H1 (cell line): ENCODE results near the gene TBX6. TPM values are rescaled to one million over a fixed set of nuclear protein-coding genes. Genes with fewer than 3 reads are reported as not detected.

Experiments
- CTCF ChIA-PET: fragments of 300-600 bp; sonication (Branson Sonifier 250); formaldehyde crosslinking; loops from one replicate; lab custom pipeline; 2021; ENCODE audit not compliant: partially characterized antibody; lab: Charles Lee
- POLR2A ChIA-PET: fragments of 300-600 bp; sonication (Branson Sonifier 250); formaldehyde crosslinking; loops from one replicate; lab custom pipeline; 2021; ENCODE audit warnings: inconsistent platforms; ENCODE audit not compliant: partially characterized antibody; lab: Charles Lee
- DNase-seq, 2 experiments: peaks; one replicate each; pipeline versions ENCODE4 v3.0.0 to v3.0.0-alpha.2; 2010 to 2022; ENCODE audit warnings: low spot score in 2 of 2, low read depth in 1 of 2, mixed read lengths in 1 of 2
- FAIRE-seq: peaks from 2 replicates; lab custom pipeline; 2011; peaks lifted over from hg19 to GRCh38; lab: Jason Lieb, UNC
- H2AFZ ChIP-seq: 2 replicates; pipeline ENCODE4 v1.8.1; 2012; ENCODE audit warnings: low read length, inconsistent platforms
- H2AK5ac ChIP-seq: 2 replicates; pipeline ENCODE4 v1.6.1; 2013; ENCODE audit warnings: low read depth, low read length
- H2BK120ac ChIP-seq: replicated peaks from 2 replicates; pipeline ENCODE3; 2013; ENCODE audit warnings: low read depth, low read length, inconsistent platforms
- H2BK12ac ChIP-seq: 2 replicates; pipeline ENCODE4 v1.6.1; 2013; ENCODE audit warnings: low read depth, low read length
- H2BK15ac ChIP-seq: 2 replicates; pipeline ENCODE4 v1.6.1; 2013; ENCODE audit warnings: low read length
- H2BK20ac ChIP-seq: 2 replicates; pipeline ENCODE4 v1.6.1; 2013; ENCODE audit warnings: low read length
- H2BK5ac ChIP-seq: 2 replicates; pipeline ENCODE4 v1.6.1; 2013; ENCODE audit warnings: low read depth, low read length
- H3K14ac ChIP-seq: 2 replicates; pipeline ENCODE4 v1.6.1; 2013; ENCODE audit warnings: inconsistent platforms; ENCODE audit not compliant: insufficient read length
- H3K18ac ChIP-seq: 2 replicates; pipeline ENCODE4 v1.6.1; 2013; ENCODE audit warnings: low read length; ENCODE audit errors: extremely low read depth
- H3K23ac ChIP-seq: 2 replicates; pipeline ENCODE4 v1.6.1; 2013; ENCODE audit warnings: inconsistent platforms; ENCODE audit not compliant: insufficient read length
- H3K23me2 ChIP-seq: 2 replicates; pipeline ENCODE4 v1.6.1; 2013; ENCODE audit warnings: low read depth, low read length
- H3K27ac ChIP-seq: 2 replicates; pipeline ENCODE4 v1.6.1; 2011; ENCODE audit warnings: low read depth, low read length, inconsistent platforms
- H3K27me3 ChIP-seq, 4 experiments: replicated peaks in 1 of 4; 1 replicate in 1 of 4; 2 replicates in 3 of 4; pipeline versions ENCODE4 v1.6.1 to v1.8.1; 2011 to 2013; ENCODE audit warnings: low read length in 3 of 4, mild to moderate bottlenecking in 3 of 4, inconsistent platforms in 2 of 4, mixed read lengths in 2 of 4, moderate library complexity in 1 of 4; ENCODE audit not compliant: control insufficient read depth in 3 of 4, insufficient read depth in 3 of 4; ENCODE audit errors: extremely low read depth in 1 of 4
- H3K36me3 ChIP-seq, 4 experiments: 2 replicates each; pipeline versions ENCODE4 v1.6.1 to v1.8.1; 2011 to 2013; ENCODE audit warnings: mild to moderate bottlenecking in 4 of 4, low read length in 3 of 4, moderate library complexity in 2 of 4, control low read depth in 1 of 4, inconsistent platforms in 1 of 4; ENCODE audit not compliant: insufficient read depth in 4 of 4, control insufficient read depth in 2 of 4
- H3K4ac ChIP-seq: replicated peaks from 2 replicates; pipeline ENCODE3; 2013; ENCODE audit warnings: low read length, low read depth, mixed read lengths, inconsistent platforms; ENCODE audit not compliant: insufficient read length
- H3K4me1 ChIP-seq, 4 experiments: replicated peaks in 1 of 4; 1 replicate in 1 of 4; 2 replicates in 3 of 4; pipeline versions ENCODE4 v1.6.1 to v1.8.1; 2011 to 2013; ENCODE audit warnings: low read length in 3 of 4, inconsistent platforms in 2 of 4, mixed read lengths in 1 of 4; ENCODE audit not compliant: insufficient read depth in 4 of 4, control insufficient read depth in 3 of 4
- H3K4me2 ChIP-seq, 2 experiments: 2 replicates each; pipeline versions ENCODE4 v1.6.1 to v1.8.1; 2011 to 2013; ENCODE audit warnings: low read depth in 2 of 2, low read length in 2 of 2, control low read depth in 1 of 2, inconsistent platforms in 1 of 2, mild to moderate bottlenecking in 1 of 2; ENCODE audit not compliant: insufficient read depth in 1 of 2
- H3K4me3 ChIP-seq, 4 experiments: fragments of 200-600, 300-600 bp in 1 of 4; sonication (generic), shearing (Covaris generic), sonication (Bioruptor Twin) in 1 of 4; 2 replicates each; pipeline versions ENCODE4 v1.5.1 to v1.8.1; 2011 to 2016; ENCODE audit warnings: low read length in 4 of 4, low read depth in 3 of 4, control low read depth in 2 of 4, inconsistent platforms in 2 of 4, mild to moderate bottlenecking in 2 of 4, mixed read lengths in 1 of 4, moderate library complexity in 1 of 4; ENCODE audit not compliant: insufficient read depth in 2 of 4; ENCODE audit errors: extremely low read depth in 1 of 4
- H3K56ac ChIP-seq: replicated peaks from 2 replicates; pipeline ENCODE3; 2013; ENCODE audit warnings: low read depth, mild to moderate bottlenecking, mixed read lengths, low read length, inconsistent platforms; ENCODE audit not compliant: insufficient read length
- H3K79me1 ChIP-seq: 2 replicates; pipeline ENCODE4 v1.6.1; 2013; ENCODE audit warnings: low read depth, low read length, control low read depth
- H3K79me2 ChIP-seq, 2 experiments: 2 replicates each; pipeline versions ENCODE4 v1.6.1 to v1.8.1; 2012 to 2013; ENCODE audit warnings: low read length in 2 of 2, mild to moderate bottlenecking in 2 of 2, inconsistent platforms in 1 of 2; ENCODE audit not compliant: insufficient read depth in 2 of 2, control insufficient read depth in 1 of 2
- H3K9ac ChIP-seq, 4 experiments: replicated peaks in 1 of 4; 1 replicate in 1 of 4; 2 replicates in 3 of 4; pipeline versions ENCODE4 v1.6.1 to v1.8.1; 2011 to 2013; ENCODE audit warnings: low read depth in 3 of 4, low read length in 3 of 4, control low read depth in 2 of 4, mild to moderate bottlenecking in 2 of 4, moderate library complexity in 2 of 4, inconsistent platforms in 1 of 4; ENCODE audit errors: extremely low read depth in 1 of 4
- H3K9me3 ChIP-seq, 2 experiments: 2 replicates each; pipeline versions ENCODE4 v1.6.1 to v1.8.1; 2012 to 2013; ENCODE audit warnings: mild to moderate bottlenecking in 2 of 2, moderate library complexity in 2 of 2, control low read depth in 1 of 2, inconsistent platforms in 1 of 2, low read depth in 1 of 2, low read length in 1 of 2, mixed read lengths in 1 of 2; ENCODE audit not compliant: insufficient read depth in 2 of 2
- H4K20me1 ChIP-seq, 2 experiments: replicated peaks in 1 of 2; 2 replicates each; pipeline versions ENCODE3 to v1.8.1; 2011 to 2013; ENCODE audit warnings: inconsistent platforms in 2 of 2, low read length in 2 of 2, mild to moderate bottlenecking in 1 of 2; ENCODE audit not compliant: insufficient read depth in 2 of 2, control insufficient read depth in 1 of 2
- H4K5ac ChIP-seq: 2 replicates; pipeline ENCODE4 v1.6.1; 2013; ENCODE audit warnings: low read length, low read depth, mixed read lengths, inconsistent platforms; ENCODE audit not compliant: insufficient read length
- H4K8ac ChIP-seq: 2 replicates; pipeline ENCODE4 v1.8.0; 2013; ENCODE audit warnings: mild to moderate bottlenecking, moderate library complexity, low read length, inconsistent platforms; ENCODE audit not compliant: insufficient read depth; ENCODE audit errors: extremely low read depth
- H4K91ac ChIP-seq: replicated peaks from 2 replicates; pipeline ENCODE3; 2013; ENCODE audit warnings: low read length, mixed read lengths, inconsistent platforms; ENCODE audit not compliant: insufficient read length
- WGBS, 2 experiments: shearing (Covaris generic) in 1 of 2; methylation state at CpG; one replicate each; pipeline versions ENCODE4 v1.1.6 to v1.1.7; 2013 to 2015; ENCODE audit warnings: low lambda C conversion rate in 2 of 2, mixed read lengths in 2 of 2, inconsistent platforms in 1 of 2, low coverage in 1 of 2, missing lambda C conversion rate in 1 of 2; ENCODE audit not compliant: insufficient replicate concordance in 2 of 2, insufficient coverage in 1 of 2, insufficient read length in 1 of 2; ENCODE audit errors: extremely low coverage in 1 of 2, missing lambda C conversion rate in 1 of 2; 5-methylcytosine and 5-hydroxymethylcytosine counted together
- polyA plus RNA-seq, 7 experiments: library from polyadenylated mRNA; depleted of rRNA in 3 of 7; stranded (reverse) in 5 of 7; unstranded in 2 of 7; fragments of >200 nt in 5 of 7; fragments of 200-250 nt in 2 of 7; gene quantifications; 1 replicate in 5 of 7; 2 replicates in 1 of 7; 4 replicates in 1 of 7; pipeline versions ENCODE4 v1.2.1 to v1.2.3, GENCODE V29; 2011 to 2013; ENCODE audit warnings: missing spikeins in 2 of 7, mixed read lengths in 2 of 7
- total RNA-seq: library from RNA; stranded (reverse); fragmentation: NEBNext Ultra II Directional; extraction: Animal tissue kit (Norgen Biotek cat#: 25700); gene quantifications from 2 replicates; pipeline ENCODE4 v1.2.1, GENCODE V29; 2021
- TF ChIP-seq, protein P1 (sequence below): IDR thresholded peaks from 2 replicates; pipeline ENCODE4 v1.6.1; 2012; ENCODE audit warnings: inconsistent platforms

TBX6 gene
- total and polyA plus RNA-seq, 2 of the 8 experiments (the other 6 are each of a cell fraction or from before 2014, with no cell fraction given): 2.2 to 2.8 TPM

DNA sequence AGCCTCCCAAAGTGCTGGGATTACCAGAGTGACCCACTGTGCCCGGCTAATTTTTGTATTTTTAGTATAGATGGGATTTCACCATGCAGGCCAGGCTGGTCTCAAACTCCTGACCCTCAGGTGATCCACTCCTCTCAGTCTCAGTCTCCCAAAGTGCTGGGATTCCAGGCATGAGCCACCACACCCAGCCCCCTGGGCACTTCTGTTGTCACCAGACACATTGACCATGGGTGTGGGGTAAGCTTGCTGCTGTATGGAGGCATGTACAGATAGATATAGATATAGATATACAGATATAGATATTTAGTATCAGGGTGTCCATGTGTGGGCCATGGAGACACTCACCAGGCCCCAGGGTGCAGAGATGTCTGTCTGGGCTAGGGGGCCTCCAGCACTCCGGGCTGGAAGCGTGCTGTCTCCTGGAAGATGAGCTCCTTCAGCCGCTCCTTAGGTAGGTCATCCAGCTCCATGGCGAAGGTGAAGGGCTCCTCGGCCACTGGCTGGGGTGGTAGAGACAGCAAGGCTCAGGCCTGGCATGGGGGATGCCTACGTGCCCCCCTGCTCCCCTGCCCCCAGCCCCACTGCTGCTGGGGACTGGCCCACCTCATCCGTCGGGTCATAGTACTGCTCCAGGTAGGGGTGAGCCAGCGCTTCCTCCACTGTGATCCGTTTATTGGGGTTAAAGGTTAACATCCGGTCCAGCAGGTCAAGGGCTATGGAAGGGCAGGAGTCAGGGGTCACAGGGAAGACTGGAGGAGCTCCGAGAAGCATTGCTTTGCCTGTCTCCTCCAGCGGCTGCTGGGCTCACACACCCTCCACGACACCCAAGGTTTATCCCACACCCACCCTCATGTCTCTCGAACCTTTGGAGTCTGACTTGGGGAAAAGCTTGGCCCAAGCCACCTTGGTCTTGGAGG lies 24.8 kb upstream of the TBX6 start:
- H3K23ac ChIP-seq: no peak overlapping the region
- no peak overlapping the region for H4K8ac ChIP-seq
- no peak for DNase-seq
- H3K9me3 ChIP-seq: no peaks in the 10 kb centered on the region
- H4K5ac ChIP-seq: no peak overlapping the region
- no peak overlapping the region for H3K27ac ChIP-seq
- peaks cover 0 to 3% of the 10 kb centered on the region in 2 experiments for H4K20me1 ChIP-seq
- TF ChIP-seq, protein P1, sequence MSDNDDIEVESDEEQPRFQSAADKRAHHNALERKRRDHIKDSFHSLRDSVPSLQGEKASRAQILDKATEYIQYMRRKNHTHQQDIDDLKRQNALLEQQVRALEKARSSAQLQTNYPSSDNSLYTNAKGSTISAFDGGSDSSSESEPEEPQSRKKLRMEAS: no peak
- no peak overlapping the region for H3K4me2 ChIP-seq
- no peaks in the 10 kb centered on the region for H3K79me1 ChIP-seq
- no peak overlapping the region for H2AK5ac ChIP-seq
- H3K4ac ChIP-seq: no peak overlapping the region
- no peak for FAIRE-seq
- peaks cover 0 to 4% (median 0%) of the 10 kb centered on the region in 4 experiments; a peak in 1 of 8 replicates for H3K36me3 ChIP-seq
- H2AFZ ChIP-seq: no peak overlapping the region
- no peak overlapping the region for H2BK120ac ChIP-seq
- no peak overlapping the region for H3K9ac ChIP-seq
- no peak overlapping the region for H2BK12ac ChIP-seq
- POLR2A ChIA-PET: interaction anchor here (0.7 to 16.3 kb wide), 5 partner anchors 14 to 67 kb away, joined by 3 to 169 read pairs (median 3); partner anchors contain the start of genes ALDOA, CORO1A, TBX6 and YPEL3
- no peaks in the 10 kb centered on the region for H3K79me2 ChIP-seq
- H2BK20ac ChIP-seq: no peak overlapping the region
- CTCF ChIA-PET: interaction anchor here (1.3 to 2.9 kb wide), 2 partner anchors 24 kb away, joined by 3 to 11 read pairs; partner anchors contain the start of gene TBX6
- H3K14ac ChIP-seq: no peak overlapping the region
- H3K18ac ChIP-seq: no peak overlapping the region
- H3K4me1 ChIP-seq: peaks cover 0 to 12% (median 6%) of the 10 kb centered on the region in 4 experiments; a peak in 5 of 7 replicates
- H3K4me3 ChIP-seq: no peak overlapping the region
- no peaks in the 10 kb centered on the region for H3K23me2 ChIP-seq
- no peak overlapping the region for H3K56ac ChIP-seq
- no peak overlapping the region for H4K91ac ChIP-seq
- no peak overlapping the region for H2BK5ac ChIP-seq
- no peak overlapping the region for H2BK15ac ChIP-seq
- 89% methylated on average over 15 of the region's 16 CpGs; no CpG with 5 or more reads in 1 of the 2 experiments for WGBS, 2 experiments
- no peaks in the 10 kb centered on the region for H3K27me3 ChIP-seq
